ENCODE data around the gene PNCK.

The PNCK gene

DNA sequence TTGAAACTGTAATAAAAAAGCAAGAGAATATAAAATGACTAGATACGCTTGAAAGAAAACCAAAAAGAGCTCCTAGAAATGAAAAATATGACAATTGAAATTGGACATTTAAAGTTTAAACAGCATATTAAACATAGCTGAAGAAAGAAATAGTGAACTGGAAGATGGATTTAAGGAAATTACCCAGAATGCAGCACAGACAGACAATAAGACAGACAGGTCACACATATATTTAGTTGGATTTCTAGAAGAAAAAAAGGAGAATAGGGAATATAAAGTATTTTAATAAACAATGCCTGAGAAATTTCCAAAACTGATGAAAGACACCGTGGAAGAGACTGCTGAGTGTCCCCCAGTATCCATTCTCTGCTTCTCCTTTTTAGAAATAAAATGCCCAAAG, 20.1 kb downstream of the PNCK start:
- TF ChIP-seq POLR2A (IDR thresholded peaks at IDR 0.05; ENCODE audit: low read depth, low read length) (no peak), TAF1 (IDR thresholded peaks at IDR 0.05; ENCODE audit: low read depth, low read length) (no peak), PAX5 (IDR thresholded peaks at IDR 0.05; ENCODE audit: insufficient read depth, low read length, severe bottlenecking) (no peak), POLR2AphosphoS5 (IDR thresholded peaks at IDR 0.05; ENCODE audit: low read depth, low read length) (no peak), SPI1 (IDR thresholded peaks at IDR 0.05; ENCODE audit: low read depth, low read length) (no peak), POU2F2 (IDR thresholded peaks at IDR 0.05; ENCODE audit: low read depth, low read length) (no peak)
- FAIRE-seq = no peak
- no peak for DNase-seq (ENCODE audit: insufficient read length, low spot score)

DNA sequence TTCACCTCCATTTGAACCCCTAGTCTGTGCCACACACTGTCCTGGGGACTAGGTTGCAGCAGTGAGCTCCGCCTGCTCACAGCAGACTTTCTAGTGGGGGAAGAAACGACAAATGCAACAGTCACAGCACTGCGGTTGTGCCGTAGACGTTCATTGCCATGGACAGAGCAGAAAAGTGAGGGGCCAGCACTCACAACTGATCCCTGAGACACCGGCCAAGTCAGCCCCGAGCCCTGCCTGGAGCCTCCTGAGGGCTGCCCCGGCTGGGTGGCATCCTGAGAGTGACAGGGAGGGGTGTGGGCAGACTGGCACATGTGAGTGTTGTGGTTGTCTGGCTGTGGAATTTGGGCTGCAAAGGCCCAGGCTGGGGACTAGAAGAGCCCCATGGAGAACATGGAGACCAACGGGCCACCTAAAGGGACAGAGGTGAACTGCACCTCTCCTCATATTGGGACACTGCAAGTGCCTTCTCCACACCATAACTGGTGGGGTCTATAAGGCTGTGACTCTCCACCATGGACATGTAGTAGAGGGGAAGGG, 22.0 kb downstream of the PNCK start:
- DNase-seq (ENCODE audit: insufficient read length, low spot score) (no peak), FAIRE-seq (peak; percentile 59)
- TF ChIP-seq TAF1 (IDR thresholded peaks at IDR 0.05; ENCODE audit: low read depth, low read length) = no peak
- TF ChIP-seq POU2F2 (IDR thresholded peaks at IDR 0.05; ENCODE audit: low read depth, low read length) = no peak
- TF ChIP-seq POLR2A (IDR thresholded peaks at IDR 0.05; ENCODE audit: low read depth, low read length) = no peak
- TF ChIP-seq SPI1 (IDR thresholded peaks at IDR 0.05; ENCODE audit: low read depth, low read length) = no peak
- TF ChIP-seq PAX5 (IDR thresholded peaks at IDR 0.05; ENCODE audit: insufficient read depth, low read length, severe bottlenecking) = no peak
- TF ChIP-seq POLR2AphosphoS5 (IDR thresholded peaks at IDR 0.05; ENCODE audit: low read depth, low read length) = no peak

DNA sequence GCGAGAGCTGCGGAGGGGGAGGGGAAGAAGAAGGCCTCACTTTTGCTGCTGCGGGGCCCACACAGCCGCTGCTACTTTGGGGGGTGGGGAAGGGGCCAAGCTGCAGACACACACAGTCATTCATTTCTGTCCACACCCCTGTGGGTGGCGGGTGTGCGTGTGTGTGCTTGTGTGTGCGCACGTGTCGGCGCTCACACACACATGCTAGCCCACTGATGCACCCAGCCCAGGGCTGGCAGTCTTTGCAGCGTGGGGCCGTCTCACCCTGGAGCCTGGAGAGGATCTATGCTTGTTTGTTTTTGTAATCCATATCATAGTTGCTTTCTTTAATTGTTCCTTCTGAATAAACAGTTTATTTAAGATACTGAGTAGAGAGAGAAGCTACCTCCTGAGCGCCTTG, 22.7 kb downstream of the PNCK start:
- DNase-seq (ENCODE audit: insufficient read length, low spot score) (no peak), FAIRE-seq (no peak)
- TF ChIP-seq TAF1 (IDR thresholded peaks at IDR 0.05; ENCODE audit: low read depth, low read length) (no peak), POU2F2 (IDR thresholded peaks at IDR 0.05; ENCODE audit: low read depth, low read length) (no peak), POLR2A (IDR thresholded peaks at IDR 0.05; ENCODE audit: low read depth, low read length) (no peak), PAX5 (IDR thresholded peaks at IDR 0.05; ENCODE audit: insufficient read depth, low read length, severe bottlenecking) (no peak), SPI1 (IDR thresholded peaks at IDR 0.05; ENCODE audit: low read depth, low read length) (no peak), POLR2AphosphoS5 (IDR thresholded peaks at IDR 0.05; ENCODE audit: low read depth, low read length) (no peak)

DNA sequence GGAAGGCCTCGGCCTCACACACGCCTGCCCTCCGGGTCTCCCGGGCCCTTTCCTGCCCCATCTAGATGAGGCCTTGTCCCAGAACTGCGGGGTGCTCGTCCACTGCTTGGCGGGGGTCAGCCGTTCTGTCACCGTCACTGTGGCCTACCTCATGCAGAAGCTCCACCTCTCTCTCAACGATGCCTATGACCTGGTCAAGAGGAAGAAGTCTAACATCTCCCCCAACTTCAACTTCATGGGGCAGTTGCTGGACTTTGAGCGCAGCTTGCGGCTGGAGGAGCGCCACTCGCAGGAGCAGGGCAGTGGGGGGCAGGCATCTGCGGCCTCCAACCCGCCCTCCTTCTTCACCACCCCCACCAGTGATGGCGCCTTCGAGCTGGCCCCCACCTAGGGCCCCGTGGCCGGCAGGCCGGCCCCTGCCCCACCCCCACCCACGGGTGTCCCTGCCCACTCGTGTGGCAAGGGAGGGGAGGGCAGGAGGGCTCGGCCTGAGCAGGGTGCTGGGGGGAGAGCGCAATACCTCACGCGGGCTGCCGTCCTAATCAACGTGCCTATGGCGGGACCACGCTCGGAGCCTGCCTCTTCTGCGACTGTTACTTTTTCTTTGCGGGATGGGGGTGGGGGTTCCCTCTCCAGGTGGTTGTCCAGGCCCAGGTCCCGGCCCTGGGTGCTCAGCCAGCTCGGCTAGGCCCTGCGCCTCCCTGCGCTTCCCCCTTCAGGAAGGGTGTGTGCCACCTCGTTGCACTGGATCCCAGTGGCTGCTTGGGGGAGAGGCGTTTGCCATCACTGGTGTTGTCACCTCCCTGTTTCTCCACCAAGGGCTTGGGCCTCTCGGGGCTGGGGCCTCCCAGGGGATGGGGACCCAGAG, 23.5 kb downstream of the PNCK start:
- no peak for TF ChIP-seq SPI1 (IDR thresholded peaks at IDR 0.05; ENCODE audit: low read depth, low read length)
- TF ChIP-seq POU2F2 (IDR thresholded peaks at IDR 0.05; ENCODE audit: low read depth, low read length) = no peak
- no peak for TF ChIP-seq POLR2AphosphoS5 (IDR thresholded peaks at IDR 0.05; ENCODE audit: low read depth, low read length)
- TF ChIP-seq PAX5 (IDR thresholded peaks at IDR 0.05; ENCODE audit: insufficient read depth, low read length, severe bottlenecking) = no peak
- no peak for TF ChIP-seq POLR2A (IDR thresholded peaks at IDR 0.05; ENCODE audit: low read depth, low read length)
- no peak for TF ChIP-seq TAF1 (IDR thresholded peaks at IDR 0.05; ENCODE audit: low read depth, low read length)
- FAIRE-seq (peak; percentile 75), DNase-seq (ENCODE audit: insufficient read length, low spot score) (no peak)

DNA sequence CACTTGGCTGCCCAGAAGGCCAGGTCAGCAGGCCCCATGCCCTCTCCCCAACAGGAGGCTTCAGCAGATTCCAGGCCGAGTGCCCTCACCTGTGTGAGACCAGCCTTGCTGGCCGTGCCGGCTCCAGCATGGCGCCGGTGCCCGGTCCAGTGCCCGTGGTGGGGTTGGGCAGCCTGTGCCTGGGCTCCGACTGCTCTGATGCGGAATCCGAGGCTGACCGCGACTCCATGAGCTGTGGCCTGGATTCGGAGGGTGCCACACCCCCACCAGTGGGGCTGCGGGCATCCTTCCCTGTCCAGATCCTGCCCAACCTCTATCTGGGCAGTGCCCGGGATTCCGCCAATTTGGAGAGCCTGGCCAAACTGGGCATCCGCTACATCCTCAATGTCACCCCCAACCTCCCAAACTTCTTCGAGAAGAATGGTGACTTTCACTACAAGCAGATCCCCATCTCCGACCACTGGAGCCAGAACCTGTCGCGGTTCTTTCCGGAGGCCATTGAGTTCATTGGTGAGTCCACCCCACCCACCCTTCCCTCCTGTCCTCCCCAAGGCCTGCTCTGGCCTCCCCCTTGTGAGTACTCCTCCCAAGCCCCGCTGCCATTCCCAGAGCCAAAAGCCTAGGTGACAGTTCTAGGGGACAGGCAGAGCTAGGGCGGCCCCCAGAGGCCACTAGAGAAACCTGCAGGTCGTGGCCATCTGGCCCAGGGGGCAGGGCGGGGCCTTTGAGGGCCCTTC, 24.3 kb downstream of the PNCK start:
- FAIRE-seq (no peak), DNase-seq (ENCODE audit: insufficient read length, low spot score) (peak; percentile 66)
- TF ChIP-seq POLR2A (IDR thresholded peaks at IDR 0.05; ENCODE audit: low read depth, low read length) (no peak), POU2F2 (IDR thresholded peaks at IDR 0.05; ENCODE audit: low read depth, low read length) (no peak), PAX5 (IDR thresholded peaks at IDR 0.05; ENCODE audit: insufficient read depth, low read length, severe bottlenecking) (no peak), SPI1 (IDR thresholded peaks at IDR 0.05; ENCODE audit: low read depth, low read length) (no peak), POLR2AphosphoS5 (IDR thresholded peaks at IDR 0.05; ENCODE audit: low read depth, low read length) (no peak), TAF1 (IDR thresholded peaks at IDR 0.05; ENCODE audit: low read depth, low read length) (no peak)

DNA sequence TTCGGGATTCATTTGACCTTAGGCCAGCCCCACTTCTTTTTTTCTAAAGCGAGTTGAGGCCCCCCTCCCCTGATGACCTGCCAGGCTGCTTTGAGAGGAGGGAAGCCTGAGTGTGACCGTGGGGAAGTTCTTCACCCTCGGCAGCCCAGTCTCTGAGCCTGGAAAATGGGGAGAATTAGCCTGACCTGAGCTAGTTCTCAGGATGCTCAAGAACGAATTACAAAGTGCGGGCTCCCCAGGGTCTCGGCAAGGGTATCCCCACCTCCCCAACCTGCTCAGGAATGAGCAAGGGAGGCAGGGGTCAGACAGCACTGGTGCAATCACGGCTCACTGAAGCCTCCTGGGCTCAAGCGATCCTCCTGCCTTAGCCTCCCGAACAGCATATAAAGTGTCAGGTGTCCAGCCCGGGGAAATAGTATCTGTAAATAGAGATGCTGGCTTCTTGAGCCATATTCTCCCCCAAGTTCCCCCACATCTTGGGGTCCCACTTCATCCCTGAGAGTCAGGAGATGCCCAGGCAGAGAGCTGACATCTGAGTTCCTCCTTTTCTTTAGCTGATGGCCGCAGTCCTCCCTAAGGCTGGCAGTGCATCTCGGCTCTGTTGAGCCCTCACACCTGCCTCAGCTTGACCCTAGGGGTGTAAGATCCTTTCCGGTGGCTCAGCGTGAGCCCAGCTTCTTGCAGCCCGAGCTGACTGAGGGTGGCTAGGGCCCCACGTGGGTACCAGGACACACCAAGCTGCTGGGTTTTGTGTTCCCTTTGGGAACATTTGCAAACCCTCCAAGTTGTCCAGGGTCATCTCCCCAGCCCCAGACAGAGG, 25.0 kb downstream of the PNCK start:
- DNase-seq (ENCODE audit: insufficient read length, low spot score) (no peak), FAIRE-seq (no peak)
- TF ChIP-seq POLR2A (IDR thresholded peaks at IDR 0.05; ENCODE audit: low read depth, low read length) (no peak), SPI1 (IDR thresholded peaks at IDR 0.05; ENCODE audit: low read depth, low read length) (no peak)

DNA sequence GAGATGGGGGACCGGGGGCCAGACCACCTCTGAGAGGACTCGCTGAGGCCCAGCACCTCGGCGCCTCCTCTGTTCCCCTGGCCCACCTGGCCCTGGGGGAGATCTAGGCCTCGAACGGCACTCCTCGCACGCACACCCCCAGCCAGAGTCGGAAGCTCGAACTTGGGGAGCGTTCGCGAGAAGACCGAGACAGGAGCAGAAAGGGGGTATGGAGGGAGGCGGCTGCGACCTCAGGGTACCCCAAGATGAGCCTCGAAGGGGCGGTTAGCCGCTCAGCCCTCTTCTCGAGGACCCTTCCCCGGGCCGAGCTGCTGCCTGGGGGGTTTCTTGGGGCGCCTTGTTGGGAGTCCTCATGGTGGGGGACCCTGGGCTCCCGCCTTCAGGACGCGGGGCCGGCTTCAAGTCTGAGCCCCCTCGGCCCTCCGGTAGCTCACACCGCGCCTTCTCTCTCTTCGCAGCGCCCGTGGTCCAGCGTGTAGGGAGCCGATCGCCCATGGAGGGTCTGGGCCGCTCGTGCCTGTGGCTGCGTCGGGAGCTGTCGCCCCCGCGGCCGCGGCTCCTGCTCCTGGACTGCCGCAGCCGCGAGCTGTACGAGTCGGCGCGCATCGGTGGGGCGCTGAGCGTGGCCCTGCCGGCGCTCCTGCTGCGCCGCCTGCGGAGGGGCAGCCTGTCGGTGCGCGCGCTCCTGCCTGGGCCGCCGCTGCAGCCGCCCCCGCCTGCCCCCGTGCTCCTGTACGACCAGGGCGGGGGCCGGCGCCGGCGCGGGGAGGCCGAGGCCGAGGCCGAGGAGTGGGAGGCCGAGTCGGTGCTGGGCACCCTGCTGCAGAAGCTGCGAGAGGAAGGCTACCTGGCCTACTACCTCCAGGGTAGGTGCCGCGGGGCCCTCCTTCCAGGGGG, 25.9 kb downstream of the PNCK start:
- DNase-seq (ENCODE audit: insufficient read length, low spot score) (no peak), FAIRE-seq (no peak)
- TF ChIP-seq SPI1 (IDR thresholded peaks at IDR 0.05; ENCODE audit: low read depth, low read length) = no peak
- no peak for TF ChIP-seq TAF1 (IDR thresholded peaks at IDR 0.05; ENCODE audit: low read depth, low read length)
- no peak for TF ChIP-seq POLR2A (IDR thresholded peaks at IDR 0.05; ENCODE audit: low read depth, low read length)
- no peak for TF ChIP-seq POU2F2 (IDR thresholded peaks at IDR 0.05; ENCODE audit: low read depth, low read length)
- no peak for TF ChIP-seq PAX5 (IDR thresholded peaks at IDR 0.05; ENCODE audit: insufficient read depth, low read length, severe bottlenecking)
- TF ChIP-seq POLR2AphosphoS5 (IDR thresholded peaks at IDR 0.05; ENCODE audit: low read depth, low read length) = no peak
